Measurements from ENCODE around the gene IFNGR1. TPM values are rescaled to one million over a fixed set of nuclear protein-coding genes. Genes with fewer than 3 reads are reported as not detected.

Gene IFNGR1
- total RNA-seq, 1 donor from 2014 or later: 148 TPM

GRCh38 chr6:137156650-137157049, 62.5 kb downstream of the IFNGR1 start:
- no peak for DNase-seq (ENCODE audit: low spot score)

DNA sequence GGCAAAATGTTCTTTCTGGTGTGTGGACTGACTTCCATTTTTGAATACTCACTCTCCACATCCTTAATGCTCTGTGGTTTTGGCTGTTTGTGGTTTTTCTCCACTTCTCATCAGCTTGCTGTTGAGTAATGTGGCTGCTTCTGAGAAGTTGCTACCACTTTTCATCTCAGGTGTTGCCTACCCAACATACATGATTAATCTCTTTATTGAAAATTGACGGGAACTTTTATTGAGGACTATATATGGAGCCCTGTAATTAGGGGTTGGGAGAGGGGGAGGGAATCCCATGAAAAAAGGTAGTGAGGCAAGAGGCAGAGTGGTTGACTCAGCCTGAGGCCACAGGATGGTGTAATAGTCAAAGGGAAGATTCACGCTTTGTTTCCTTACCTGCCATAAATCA, 63.4 kb downstream of the IFNGR1 start:
- DNase-seq (ENCODE audit: low spot score): no peak

DNA sequence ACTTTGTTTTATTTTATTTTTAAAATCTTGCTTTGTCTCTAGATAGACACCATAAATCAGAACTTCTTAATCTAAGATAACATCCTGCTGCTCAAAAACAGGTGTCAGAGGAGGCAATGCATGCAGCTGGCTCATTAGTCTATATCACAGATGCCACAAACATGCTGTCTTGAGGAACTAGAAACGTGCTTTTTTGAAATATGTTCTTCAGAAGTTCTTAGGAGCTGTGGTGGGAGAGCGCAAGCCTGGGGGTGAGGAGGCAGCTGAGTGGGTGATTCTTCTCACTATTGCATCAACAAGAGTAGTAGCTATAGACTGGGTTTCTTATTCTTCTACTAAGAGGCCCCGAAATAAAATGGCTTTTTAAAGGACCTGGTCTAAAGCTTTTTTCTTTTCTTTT, 69.1 kb downstream of the IFNGR1 start:
- no peak for DNase-seq (ENCODE audit: low spot score)

- DNase-seq (ENCODE audit: low spot score): no peak
Observed at GRCh38 chr6:137149035-137149393, 70.2 kb downstream of the IFNGR1 start.

DNA sequence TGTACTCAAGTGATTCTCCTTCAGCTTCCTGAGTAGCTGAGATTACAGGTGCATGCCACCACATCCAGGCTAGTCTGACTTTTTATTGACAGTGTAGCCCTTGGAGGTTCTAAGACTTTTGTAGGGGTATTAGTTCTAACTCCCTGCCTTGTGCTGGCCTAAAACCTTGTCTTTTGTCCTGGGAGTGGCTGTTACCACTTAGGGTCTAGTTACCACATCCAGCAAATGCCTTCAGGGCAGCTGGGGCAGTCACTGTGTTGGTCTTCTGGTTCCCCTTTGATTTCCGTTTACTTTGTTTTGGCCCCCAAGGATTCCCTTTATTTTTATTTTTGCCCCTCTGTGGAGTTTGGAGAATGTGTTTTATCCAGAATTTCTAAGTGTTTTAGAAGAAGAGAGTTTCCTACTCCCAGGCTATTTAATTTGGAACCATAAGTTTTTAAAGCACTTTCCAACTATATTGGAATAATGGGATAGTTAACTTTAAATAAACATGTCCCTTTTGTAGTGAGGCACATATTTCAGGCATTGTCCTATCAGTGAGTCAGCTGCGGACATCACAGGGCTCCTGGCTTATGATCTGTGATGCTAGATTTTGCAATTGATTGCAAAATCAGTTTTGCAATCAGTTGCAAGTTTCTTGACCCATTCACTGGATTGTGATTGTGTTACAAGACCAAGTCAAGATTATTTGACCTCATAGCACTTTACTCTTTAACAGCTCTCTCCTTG, 70.7 kb downstream of the IFNGR1 start:
- no peak for DNase-seq (ENCODE audit: low spot score)

Other genes with a start within 250 kb of the IFNGR1 start
- 0.93 TPM for gene IL20RA, start 174.4 kb downstream of the IFNGR1 start, total RNA-seq
- not detected for gene IL22RA2, start 45.7 kb downstream of the IFNGR1 start, total RNA-seq

All from mesenteric fat pad (tissue), 1 donor.